GM12878 (cell line): ENCODE data around the gene IER5L. TPM values are rescaled to one million over a fixed set of nuclear protein-coding genes. Genes with fewer than 3 reads are reported as not detected.

ENCODE experiments used
- ATAC-seq: fragments of 200-7000 bp; cut with Tn5 transposase; 3 replicates; pipeline ENCODE4 v1.9.1; 2020; ENCODE audit warnings: mild to moderate bottlenecking, moderate library complexity
- BruUV-seq: library from RNA; stranded (reverse); fragments of 400-500 nt; replicated peaks from 2 replicates; lab custom pipeline; 2021; lab: Mats Ljungman, UMichigan
- CTCF ChIA-PET: fragments of 300-600 bp; sonication (Branson Sonifier 250); formaldehyde crosslinking; extraction: SDS; loops from one replicate; lab custom pipeline; 2021; ENCODE audit warnings: inconsistent platforms; lab: Yijun Ruan, JAX
- POLR2A ChIA-PET: fragments of 350-600 bp; formaldehyde crosslinking; extraction: SDS; loops from one replicate; lab custom pipeline; 2021; ENCODE audit warnings: inconsistent platforms; lab: Charles Lee
- RAD21 ChIA-PET: fragments of 300-600 bp; sonication (Branson Sonifier 250); formaldehyde crosslinking; loops from one replicate; lab custom pipeline; 2023; ENCODE audit warnings: antibody characterized with exemption; ENCODE audit not compliant: unreplicated experiment; lab: Charles Lee
- SMC1A ChIA-PET: fragments of 300-600 bp; sonication (Branson Sonifier 250); formaldehyde crosslinking; loops from one replicate; lab custom pipeline; 2023; ENCODE audit not compliant: unreplicated experiment, uncharacterized antibody; lab: Charles Lee
- DNase-seq: peaks from one replicate; pipeline ENCODE4 v3.0.0-alpha.2; 2011; ENCODE audit warnings: low read depth, low spot score
- FAIRE-seq: peaks from 3 replicates; lab custom pipeline; 2011; peaks lifted over from hg19 to GRCh38; lab: Jason Lieb, UNC
- H2AFZ ChIP-seq: 2 replicates; pipeline ENCODE4 v1.6.0; 2011; ENCODE audit warnings: low read depth, low read length, control low read depth; ENCODE audit not compliant: control insufficient read depth
- H3K27ac ChIP-seq: 2 replicates; pipeline ENCODE4 v1.5.1; 2011; ENCODE audit warnings: control low read depth; ENCODE audit not compliant: control insufficient read depth, insufficient read depth
- H3K27me3 ChIP-seq, 2 experiments: replicated peaks in 1 of 2; 2 replicates each; pipeline versions ENCODE4 v1.6.0 to v1.6.1; 2011; ENCODE audit warnings: low read length in 1 of 2; ENCODE audit not compliant: control insufficient read depth in 2 of 2, insufficient read depth in 2 of 2
- H3K36me3 ChIP-seq, 2 experiments: 2 replicates each; pipeline ENCODE4 v1.5.1; 2011; ENCODE audit warnings: low read length in 1 of 2; ENCODE audit not compliant: control insufficient read depth in 2 of 2, insufficient read depth in 2 of 2
- H3K4me1 ChIP-seq: 2 replicates; pipeline ENCODE4 v1.6.1; 2011; ENCODE audit warnings: mild to moderate bottlenecking, low read length, moderate library complexity, mixed read lengths; ENCODE audit not compliant: control insufficient read depth, insufficient read depth
- H3K4me2 ChIP-seq: 2 replicates; pipeline ENCODE4 v1.6.0; 2011; ENCODE audit warnings: control low read depth; ENCODE audit not compliant: control insufficient read depth, insufficient read depth
- H3K4me3 ChIP-seq: fragments of 200-600 bp; sonication (generic); 2 replicates; pipeline ENCODE4 v1.5.1; 2016
- H3K79me2 ChIP-seq: 2 replicates; pipeline ENCODE4 v1.6.0; 2011; ENCODE audit warnings: low read length; ENCODE audit not compliant: control insufficient read depth, insufficient read depth
- H3K9ac ChIP-seq: 2 replicates; pipeline ENCODE4 v1.8.0; 2011; ENCODE audit warnings: low read length, control low read depth, mixed read lengths; ENCODE audit not compliant: control insufficient read depth, insufficient read depth
- H3K9me3 ChIP-seq: replicated peaks from 3 replicates; pipeline ENCODE4 v1.5.1; 2011; ENCODE audit warnings: mild to moderate bottlenecking, low read length; ENCODE audit not compliant: control insufficient read depth, insufficient read depth
- H4K20me1 ChIP-seq: 2 replicates; pipeline ENCODE4 v1.6.0; 2011; ENCODE audit not compliant: control insufficient read depth, insufficient read depth
- IKZF2 ChIP-seq, 2 experiments: fragments of 450-650 bp; IDR thresholded peaks; 2 replicates each; pipeline ENCODE4 v1.6.1; 2017; ENCODE audit warnings: mild to moderate bottlenecking in 2 of 2, moderate library complexity in 2 of 2
- NBN ChIP-seq: fragments of 450-650 bp; IDR thresholded peaks from 2 replicates; pipeline ENCODE4 v1.6.1; 2016
- NR2C2 ChIP-seq: IDR thresholded peaks from 2 replicates; pipeline ENCODE4 v1.6.1; 2011; ENCODE audit warnings: borderline replicate concordance, low read depth; ENCODE audit not compliant: control insufficient read depth, insufficient read length
- POLR2A ChIP-seq: IDR thresholded peaks from 2 replicates; pipeline ENCODE4 v1.6.1; 2011; ENCODE audit warnings: low read depth, mild to moderate bottlenecking, low read length
- RUNX3 ChIP-seq: IDR thresholded peaks from 2 replicates; pipeline ENCODE4 v1.6.1; 2012; ENCODE audit warnings: low read length, inconsistent platforms
- SRF ChIP-seq, 2 experiments: IDR thresholded peaks; 2 replicates each; pipeline ENCODE4 v1.6.1; 2011; ENCODE audit warnings: low read depth in 2 of 2, low read length in 2 of 2, mild to moderate bottlenecking in 1 of 2, moderate library complexity in 1 of 2
- SUZ12 ChIP-seq: fragments of 200-600 bp; sonication (generic); IDR thresholded peaks from one replicate; pipeline ENCODE4 v1.6.1; 2018; ENCODE audit warnings: antibody characterized with exemption, mild to moderate bottlenecking; ENCODE audit not compliant: unreplicated experiment
- WGBS: methylation state at CpG from one replicate; pipeline ENCODE4 v1.1.6; 2016; ENCODE audit warnings: low lambda C conversion rate; ENCODE audit not compliant: insufficient replicate concordance, insufficient coverage; ENCODE audit errors: missing lambda C conversion rate; 5-methylcytosine and 5-hydroxymethylcytosine counted together
- in situ Hi-C: fragments of 300-500 bp; cut with MboI; formaldehyde crosslinking; loops from 9 replicates; pipeline ENCODE4 v1.14.3; 2018; ENCODE audit warnings: mixed read lengths
- intact Hi-C: fragments of 100-400 bp; cut with micrococcal nuclease; formaldehyde crosslinking; loops from one replicate; pipeline ENCODE4 v1.14.2; 2022; ENCODE audit not compliant: unreplicated experiment
- polyA plus RNA-seq, 11 experiments: library from polyadenylated mRNA; depleted of rRNA in 4 of 11; unstranded in 6 of 11; stranded (reverse) in 5 of 11; fragments of >200 nt; fragmentation: Nextera tagmentation in 4 of 11; fragmentation: Illumina TruSeq in 1 of 11; extraction: Ambion mirVana in 4 of 11; extraction: Trizol in 1 of 11; gene quantifications; 1 replicate in 1 of 11; 2 replicates in 10 of 11; pipeline versions ENCODE4 v1.2.1 to v1.2.3, GENCODE V29; 2011 to 2016; ENCODE audit warnings: inconsistent platforms in 2 of 11, missing spikeins in 2 of 11, low read depth in 1 of 11
- total RNA-seq, 4 experiments: library from RNA; depleted of rRNA in 3 of 4; stranded (reverse); fragments of >200 nt in 3 of 4; fragmentation: Illumina TruSeq in 1 of 4; extraction: Trizol in 1 of 4; gene quantifications; 2 replicates each; pipeline versions ENCODE4 v1.2.1 to v1.2.3, GENCODE V29; 2013 to 2021

IER5L gene
- total and polyA plus RNA-seq, 10 of the 15 experiments (the other 5 are each of a cell fraction or from before 2014, with no cell fraction given), result 0.04 to 1.4 (median 0.17) TPM

DNA sequence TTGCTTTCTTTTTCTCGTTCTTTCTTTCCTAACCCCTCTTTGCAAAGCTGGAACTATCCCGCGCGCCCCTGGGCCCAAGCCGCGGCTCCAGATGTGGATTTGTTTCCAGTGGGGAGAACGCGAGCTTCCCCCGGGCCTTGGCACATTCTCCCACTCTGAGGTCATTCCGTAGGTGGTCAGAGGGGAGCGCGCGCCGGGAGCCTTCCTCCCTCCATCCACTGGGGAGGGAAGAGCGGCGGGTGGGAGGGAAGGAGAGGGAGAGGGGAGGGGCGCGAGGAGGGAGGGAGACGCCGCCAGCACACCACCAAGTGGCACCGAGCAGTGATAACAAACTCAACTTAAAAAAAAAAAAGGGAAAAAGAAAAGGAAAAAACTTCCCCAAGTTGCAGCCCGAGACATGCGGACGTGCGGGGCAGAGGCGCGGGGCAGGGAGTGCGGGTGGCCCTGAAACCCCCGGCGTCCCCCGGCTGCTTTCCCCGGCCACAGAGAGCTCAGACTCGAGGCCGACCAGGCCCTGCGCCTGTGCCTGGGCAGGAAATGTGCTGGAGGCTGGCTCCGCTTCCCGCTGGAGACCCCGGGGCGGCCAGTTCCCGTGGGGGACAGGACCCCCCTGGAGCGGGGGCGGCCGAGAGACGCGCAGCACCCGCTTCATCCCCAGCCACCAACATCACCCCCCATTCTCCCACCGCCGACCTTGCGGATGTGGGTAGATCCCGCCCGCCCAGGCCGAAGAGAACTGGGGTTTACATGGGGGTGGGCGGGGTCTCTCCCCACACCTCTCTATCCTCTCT lies 3.1 kb downstream of the IER5L start:
- DNase-seq (no peak), FAIRE-seq (no peak), ATAC-seq (peak; percentile 4; the same call in 1 of the 3 replicates)
- H3K27me3 ChIP-seq, result peaks cover 2 to 3% of the 10 kb centered on the region in 2 experiments; a peak in 2 of 4 replicates
- H3K79me2 ChIP-seq, result no peaks in the 10 kb centered on the region
- peak overlapping the region; percentile 78 for H2AFZ ChIP-seq
- 3% methylated on average over 42 of the region's 53 CpGs for WGBS
- ChIA-PET CTCF (interaction anchor here (0.6 to 13.1 kb wide), 26 partner anchors 9 to 455 kb away, joined by 3 to 273 read pairs (median 8); partner anchors contain the start of genes C9orf50 and NTMT1), RAD21 (interaction anchor here (0.7 to 10.4 kb wide), 19 partner anchors 12 to 450 kb away, joined by 3 to 197 read pairs (median 6); partner anchors contain the start of genes C9orf50, DOLPP1 and NTMT1), SMC1A (interaction anchor here (0.8 to 9.1 kb wide), 11 partner anchors 10 to 450 kb away, joined by 3 to 116 read pairs (median 5); partner anchors contain the start of gene NTMT1), POLR2A (interaction anchor here (0.6 to 3.0 kb wide), 7 partner anchors 10 to 429 kb away, joined by 3 to 10 read pairs (median 3); no protein-coding TSS in a partner anchor)
- in situ Hi-C loops, result loop anchor here (5.0 kb wide), 1 partner anchor 437 kb away; no protein-coding TSS in a partner anchor
- peak overlapping the region; percentile 57; the same call in 1 of the 2 replicates for H3K9ac ChIP-seq
- intact Hi-C loops, result loop anchor here (2.0 to 10.0 kb wide), 3 partner anchors 34 to 440 kb away; no protein-coding TSS in a partner anchor
- peak overlapping the region; percentile 81 for H3K4me3 ChIP-seq
- H3K4me2 ChIP-seq, result peak overlapping the region; percentile 98
- H4K20me1 ChIP-seq, result no peaks in the 10 kb centered on the region
- no TSS peak for BruUV-seq
- no peaks in the 10 kb centered on the region for H3K36me3 ChIP-seq
- TF ChIP-seq NR2C2, result no peak
- TF ChIP-seq SUZ12, result peak; percentile 34
- TF ChIP-seq SRF (IDR thresholded peaks at IDR 0.05; ENCODE audit: low read depth in 2 of 2, low read length in 2 of 2), result no peak
- peak; percentile 5; the same call in 1 of the 2 replicates for TF ChIP-seq RUNX3
- TF ChIP-seq POLR2A, result 0 out of 2 replicates have a peak, but pooled peaks have one; percentile 1
- TF ChIP-seq NBN, result 0 out of 2 replicates have a peak, but pooled peaks have one; percentile 15
- TF ChIP-seq IKZF2 (IDR thresholded peaks at IDR 0.05), result 0 out of 4 replicates have a peak, but pooled peaks of 1 of the 2 experiments have one; percentile 10
- no peaks in the 10 kb centered on the region for H3K9me3 ChIP-seq
- peaks cover 27% of the 10 kb centered on the region for H3K4me1 ChIP-seq
- H3K27ac ChIP-seq, result no peak overlapping the region
